Dermis microvascular lymphatic vessel endothelial cell (primary cell): ENCODE measurements around the gene MRPS17. TPM values are rescaled to one million over a fixed set of nuclear protein-coding genes. Genes with fewer than 3 reads are reported as not detected.
"Not testable (repeated sequence)": the region's sequence is repeated elsewhere in the genome, so short reads cannot be mapped to it uniquely, and the experiment has no call there.

ENCODE experiments used
- DNase-seq, 2 donors: peaks; one replicate each; pipeline versions ENCODE4 v3.0.0 to v3.0.0-alpha.2; 2010; ENCODE audit warnings: low read depth in 2 of 2
- total RNA-seq: library from RNA; depleted of rRNA; stranded (reverse); fragments of >200 nt; gene quantifications from 2 replicates; pipeline ENCODE4 v1.2.1, GENCODE V29; 2014

MRPS17 gene
- total RNA-seq = 17.4 and 18.1 TPM in 2 replicates

DNA sequence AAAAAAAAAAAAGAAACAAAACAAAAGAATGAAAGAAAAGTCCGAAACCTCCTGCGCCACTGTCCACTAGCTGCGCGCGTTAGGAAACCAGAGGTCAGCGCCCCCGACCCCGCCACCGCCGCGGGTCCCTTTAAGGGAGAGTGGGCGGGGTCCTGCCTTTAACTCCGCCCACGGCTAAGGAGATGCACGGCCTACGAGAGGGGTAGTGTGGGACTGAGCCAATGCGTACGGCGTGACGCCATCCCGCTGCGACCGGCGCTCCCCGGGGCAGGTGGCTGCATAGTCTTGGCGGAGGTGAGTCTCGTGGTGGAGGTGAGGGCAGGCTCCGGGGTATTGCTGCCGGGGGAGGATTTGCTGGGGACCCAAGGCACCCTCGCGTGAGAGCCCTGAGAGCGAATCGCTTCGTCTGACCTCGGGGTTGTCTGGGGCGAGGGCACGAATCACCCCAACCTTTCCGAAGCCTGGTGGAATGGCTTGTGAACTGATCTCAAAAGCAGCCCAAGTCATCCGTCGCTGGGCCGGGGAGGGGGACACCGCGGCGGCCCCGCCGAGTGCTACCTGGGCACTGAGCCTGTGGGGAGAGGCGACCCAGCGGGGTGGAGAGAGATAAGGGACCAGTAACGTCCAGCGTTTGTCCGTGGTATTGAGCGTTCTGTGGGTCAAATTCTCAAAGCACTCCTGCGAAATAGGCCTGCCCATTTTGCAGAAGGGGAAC, at the start of gene MRPS17:
Gene MRPS17, plus strand, starts transcription at position 241 of the 715 bp plus-strand sequence. CDS start 1,319 bp downstream, outside the sequence.
- DNase-seq = peak; percentile 82 to 89

- DNase-seq = no peak
Measured at GRCh38 chr7:55903985-55904759, 47.5 kb upstream of the MRPS17 start.

- no peak for DNase-seq
Measured at GRCh38 chr7:55912748-55913158, 38.9 kb upstream of the MRPS17 start.

GRCh38 chr7:55917771-55918170, 33.9 kb upstream of the MRPS17 start:
- DNase-seq = no peak

- no peak for DNase-seq
Measured at GRCh38 chr7:55928006-55928767, 23.5 kb upstream of the MRPS17 start.

DNA sequence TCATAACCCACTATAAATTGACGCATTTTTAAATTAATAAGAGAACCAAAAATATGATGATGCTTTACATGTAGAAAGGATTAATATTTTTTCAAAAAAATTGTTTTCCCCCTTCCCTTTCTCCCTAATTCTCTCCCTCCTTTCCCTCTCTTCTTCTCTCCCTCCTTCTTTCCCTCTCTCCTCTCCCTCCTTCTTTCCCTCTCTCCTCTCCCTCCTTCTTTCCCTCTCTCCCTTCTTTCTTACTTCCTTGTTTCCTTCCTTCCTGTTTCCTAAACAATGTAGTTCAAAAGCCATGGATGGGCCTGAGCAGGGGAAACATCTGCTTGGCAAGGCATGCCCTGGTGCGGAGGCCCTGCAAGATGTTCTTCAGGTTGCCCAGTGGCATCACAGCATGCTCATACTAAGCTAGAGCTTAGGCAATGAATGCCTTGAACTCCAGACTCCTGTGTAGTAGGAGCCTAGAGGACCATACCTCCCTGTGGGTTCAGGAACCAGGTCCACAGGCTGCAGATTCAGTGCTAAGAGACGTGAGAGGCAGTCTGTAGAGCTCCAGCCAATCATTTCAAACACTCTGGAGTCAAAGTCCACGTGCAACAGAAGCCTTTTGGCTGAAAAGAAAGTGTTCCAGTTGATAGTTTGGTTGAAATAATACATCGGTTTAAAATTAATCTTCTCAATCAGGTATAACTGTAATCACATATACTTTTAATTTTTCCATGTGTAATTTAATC, 20.1 kb upstream of the MRPS17 start:
- no peak for DNase-seq

DNA sequence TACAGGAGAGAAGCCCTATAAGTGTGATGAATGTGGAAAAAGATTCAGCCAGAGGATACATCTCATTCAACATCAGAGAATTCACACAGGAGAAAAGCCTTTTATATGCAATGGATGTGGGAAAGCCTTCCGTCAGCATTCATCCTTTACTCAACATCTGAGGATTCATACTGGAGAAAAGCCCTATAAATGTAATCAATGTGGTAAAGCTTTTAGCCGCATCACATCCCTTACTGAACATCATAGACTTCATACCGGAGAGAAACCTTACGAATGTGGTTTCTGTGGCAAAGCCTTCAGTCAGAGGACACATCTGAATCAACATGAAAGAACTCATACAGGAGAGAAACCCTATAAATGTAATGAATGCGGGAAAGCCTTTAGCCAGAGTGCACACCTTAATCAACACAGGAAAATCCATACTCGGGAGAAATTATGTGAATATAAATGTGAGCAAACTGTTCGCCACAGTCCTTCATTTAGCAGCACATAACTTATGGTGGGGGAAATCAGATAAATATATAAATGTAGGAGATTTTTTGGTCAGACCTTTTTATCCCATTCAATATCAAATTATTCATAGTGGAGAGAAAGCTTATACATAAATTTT, 12.1 kb upstream of the MRPS17 start:
- DNase-seq = no peak

DNA sequence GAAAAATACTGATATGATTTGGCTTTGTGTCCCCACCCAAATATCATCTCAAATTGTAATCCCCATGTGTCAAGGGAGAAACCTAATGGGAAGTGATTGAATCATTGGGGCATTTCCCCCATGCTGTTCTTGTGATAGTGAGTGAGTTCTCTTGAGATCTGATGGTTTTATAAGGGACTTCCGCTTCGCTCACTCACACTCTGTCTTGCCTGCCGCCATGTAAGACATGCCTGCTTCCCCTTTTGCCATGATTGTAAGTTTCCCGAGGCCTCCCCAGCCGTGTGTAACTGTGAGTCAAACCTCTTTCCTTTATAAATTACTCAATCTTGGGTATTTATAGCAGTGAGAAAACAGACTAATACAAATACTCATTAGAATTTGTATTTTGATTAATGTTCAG, 5.1 kb upstream of the MRPS17 start:
- DNase-seq = no peak

- DNase-seq = not testable (repeated sequence)
Measured at GRCh38 chr7:55952352-55952671, 635 bp downstream of the MRPS17 start.

- DNase-seq = no peak
Measured at GRCh38 chr7:55953707-55954475, 2.2 kb downstream of the MRPS17 start.

GRCh38 chr7:55957190-55957589, 5.5 kb downstream of the MRPS17 start:
- DNase-seq = no peak

GRCh38 chr7:55962014-55962413, 10.3 kb downstream of the MRPS17 start:
- no peak for DNase-seq

GRCh38 chr7:55963584-55964168, 12.0 kb downstream of the MRPS17 start:
- no peak for DNase-seq

- peak in 1 of 2 donors; percentile 69 for DNase-seq
Measured at GRCh38 chr7:55964261-55965099, 12.8 kb downstream of the MRPS17 start, which contains the start of gene NIPSNAP2. Gene NIPSNAP2 (plus strand): TSS chr7:55964585. CDS start chr7:55964610, 25 bp downstream.

DNA sequence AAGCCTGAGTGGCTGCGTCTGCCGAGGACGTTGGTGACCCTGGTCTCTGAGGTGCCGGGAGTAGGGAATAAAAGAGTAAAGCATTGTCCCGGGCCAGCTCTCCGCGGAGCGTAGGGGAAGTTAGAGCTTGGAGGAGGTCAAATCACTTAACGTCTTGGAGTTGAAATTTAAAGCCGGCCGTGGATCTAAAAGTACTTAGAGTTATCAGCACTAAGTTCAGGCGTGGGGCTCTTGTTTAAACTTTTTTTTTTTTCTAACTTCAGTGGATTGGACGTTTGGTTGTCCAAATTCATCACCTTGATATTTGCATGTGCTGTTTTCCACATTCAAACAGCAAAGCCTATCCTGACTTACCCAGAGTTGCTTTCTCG, 13.4 kb downstream of the MRPS17 start:
- DNase-seq = no peak

DNA sequence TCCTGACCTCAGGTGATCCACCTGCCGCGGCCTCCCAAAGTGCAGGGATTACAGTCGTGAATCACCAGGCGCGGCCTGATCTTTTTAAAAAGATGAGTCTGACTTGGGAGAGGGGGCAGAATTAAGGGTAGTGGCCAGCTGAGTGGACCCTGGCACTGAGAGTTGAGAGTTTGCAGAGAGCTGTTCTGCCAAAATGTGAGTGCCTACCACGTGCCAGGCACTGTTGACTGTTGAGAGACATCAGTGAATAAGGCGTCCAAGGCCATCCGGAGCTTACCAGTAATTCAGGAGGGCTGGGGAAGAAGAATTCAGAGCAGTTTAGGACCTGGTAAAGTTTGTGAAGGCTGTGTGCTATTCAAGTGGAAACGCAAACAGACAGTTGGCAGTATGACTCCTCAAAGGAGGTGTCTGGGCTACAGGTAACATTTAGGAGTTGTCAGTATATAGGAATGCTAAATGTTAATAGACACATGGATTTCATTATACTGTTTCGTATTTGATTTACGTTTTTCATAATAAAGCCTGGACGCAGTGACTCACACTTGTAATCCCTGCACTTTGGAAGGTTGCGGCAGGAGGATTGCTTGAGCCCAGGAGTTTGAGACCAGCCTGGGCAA, 14.2 kb downstream of the MRPS17 start:
- no peak for DNase-seq

GRCh38 chr7:55966851-55967250, 15.2 kb downstream of the MRPS17 start:
- no peak for DNase-seq

- no peak for DNase-seq
Measured at GRCh38 chr7:55969391-55969790, 17.7 kb downstream of the MRPS17 start.

DNA sequence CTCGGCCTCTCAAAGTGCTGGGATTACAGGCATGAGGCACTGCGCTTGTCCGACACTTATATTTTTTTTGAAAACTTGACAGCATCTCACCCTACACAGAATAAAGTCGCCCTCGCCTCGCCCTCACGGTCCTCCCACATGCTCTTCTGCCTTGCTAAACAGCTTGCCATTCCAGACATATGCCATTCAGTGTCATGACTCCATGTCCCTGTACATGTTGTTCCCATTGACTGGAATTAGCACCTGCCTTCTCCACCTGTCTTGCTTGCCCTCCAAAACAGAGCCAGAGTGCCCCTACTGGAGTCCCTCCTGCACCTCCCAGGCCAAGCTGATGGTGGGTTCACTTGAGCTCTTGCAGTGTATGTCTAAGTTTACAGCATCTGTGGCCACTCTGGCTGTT, 18.9 kb downstream of the MRPS17 start:
- DNase-seq = no peak
